GM12875 (cell line): ENCODE results near the gene ZNF740.

ENCODE experiments used
- H3K4me3 ChIP-seq: one replicate; pipeline ENCODE4 v1.5.1; 2011; ENCODE audit warnings: low read depth, low read length, control low read depth
- TF ChIP-seq, protein P1 (sequence below): IDR thresholded peaks from 2 replicates; pipeline ENCODE4 v1.5.1; 2011; ENCODE audit warnings: low read depth, mild to moderate bottlenecking, control low read depth, inconsistent platforms, low read length, moderate library complexity, borderline replicate concordance; ENCODE audit not compliant: insufficient read depth

The ZNF740 gene

DNA sequence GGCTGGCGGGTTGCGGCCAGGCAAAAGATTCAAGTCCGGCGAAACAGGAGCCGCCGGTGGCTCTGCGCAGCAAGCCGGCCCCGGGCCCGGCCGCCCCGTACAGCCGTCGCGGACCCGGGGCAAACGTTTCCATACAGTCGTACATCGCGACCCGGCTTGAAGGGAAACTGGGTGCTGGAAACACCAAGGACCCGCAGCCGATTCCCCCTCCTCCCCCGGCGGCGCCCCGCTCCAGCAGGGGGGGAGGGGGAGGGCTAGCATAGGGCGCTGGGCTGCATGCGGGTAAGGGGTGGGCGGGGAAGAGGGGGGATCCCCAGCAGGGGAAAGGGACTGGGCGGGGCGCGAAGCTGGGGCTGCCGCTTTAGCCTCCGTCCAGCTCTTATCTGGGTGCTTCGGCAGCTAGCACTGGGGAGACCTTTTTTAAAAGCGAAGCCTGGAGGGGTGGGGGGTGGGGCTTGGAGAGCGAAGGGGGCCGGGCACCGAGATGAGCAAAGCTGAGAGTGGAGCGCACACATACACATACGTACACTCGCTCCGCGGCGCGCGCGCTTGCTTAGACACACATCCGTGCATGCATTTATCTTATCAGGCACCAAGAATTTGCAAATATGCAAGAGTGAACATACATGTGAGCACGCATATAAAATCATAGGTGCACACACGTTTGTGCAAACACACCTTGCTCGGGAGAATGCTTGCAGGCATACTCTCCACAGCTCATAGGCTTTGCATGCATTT lies 39.6 kb downstream of the ZNF740 start:
- peak overlapping the region; percentile 57 for H3K4me3 ChIP-seq
- TF ChIP-seq, protein P1, sequence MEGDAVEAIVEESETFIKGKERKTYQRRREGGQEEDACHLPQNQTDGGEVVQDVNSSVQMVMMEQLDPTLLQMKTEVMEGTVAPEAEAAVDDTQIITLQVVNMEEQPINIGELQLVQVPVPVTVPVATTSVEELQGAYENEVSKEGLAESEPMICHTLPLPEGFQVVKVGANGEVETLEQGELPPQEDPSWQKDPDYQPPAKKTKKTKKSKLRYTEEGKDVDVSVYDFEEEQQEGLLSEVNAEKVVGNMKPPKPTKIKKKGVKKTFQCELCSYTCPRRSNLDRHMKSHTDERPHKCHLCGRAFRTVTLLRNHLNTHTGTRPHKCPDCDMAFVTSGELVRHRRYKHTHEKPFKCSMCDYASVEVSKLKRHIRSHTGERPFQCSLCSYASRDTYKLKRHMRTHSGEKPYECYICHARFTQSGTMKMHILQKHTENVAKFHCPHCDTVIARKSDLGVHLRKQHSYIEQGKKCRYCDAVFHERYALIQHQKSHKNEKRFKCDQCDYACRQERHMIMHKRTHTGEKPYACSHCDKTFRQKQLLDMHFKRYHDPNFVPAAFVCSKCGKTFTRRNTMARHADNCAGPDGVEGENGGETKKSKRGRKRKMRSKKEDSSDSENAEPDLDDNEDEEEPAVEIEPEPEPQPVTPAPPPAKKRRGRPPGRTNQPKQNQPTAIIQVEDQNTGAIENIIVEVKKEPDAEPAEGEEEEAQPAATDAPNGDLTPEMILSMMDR, result no peak

DNA sequence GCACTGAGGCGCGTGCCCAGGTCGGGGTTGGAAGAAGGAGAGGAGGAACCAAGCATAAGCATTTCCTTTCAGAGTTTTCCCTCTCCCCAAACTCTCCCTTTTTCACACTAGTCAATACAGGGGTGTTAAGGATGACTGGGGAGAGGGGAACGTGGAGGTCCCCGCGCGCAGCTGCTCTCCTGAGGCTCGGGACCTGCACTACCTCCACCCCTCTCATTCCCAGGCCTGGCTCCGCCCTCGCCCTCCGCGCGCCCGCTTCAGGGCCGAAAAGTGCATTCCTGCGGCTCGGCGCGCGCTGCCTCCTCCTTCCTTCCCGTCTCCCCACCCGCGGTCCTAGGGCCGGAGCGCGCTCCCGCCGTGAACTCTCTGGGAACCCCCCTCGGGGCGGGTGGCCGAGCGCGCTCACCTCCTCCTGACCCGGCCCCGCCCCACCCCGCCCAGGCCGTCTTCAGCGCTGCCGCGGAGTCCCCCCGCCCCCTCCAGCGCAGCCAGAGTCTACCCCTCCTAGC lies 40.2 kb downstream of the ZNF740 start:
- peak overlapping the region; percentile 57 for H3K4me3 ChIP-seq
- TF ChIP-seq, protein P1, result no peak

- H3K4me3 ChIP-seq, result peak overlapping the region; percentile 52
- TF ChIP-seq, protein P1, result peak; percentile 16; the same call in 1 of the 2 replicates
These were observed 40.9 kb downstream of the ZNF740 start for GRCh38 chr12:53221203-53222080.

GRCh38 chr12:53222170-53222721 lies 41.7 kb downstream of the ZNF740 start:
- TF ChIP-seq, protein P1, result no peak
- H3K4me3 ChIP-seq, result peak overlapping the region; percentile 52

- TF ChIP-seq, protein P1, result no peak
- H3K4me3 ChIP-seq, result no peak overlapping the region
These were observed 42.3 kb downstream of the ZNF740 start for GRCh38 chr12:53222806-53223261.

- TF ChIP-seq, protein P1, result no peak
- H3K4me3 ChIP-seq, result no peak overlapping the region
These were observed 43.0 kb downstream of the ZNF740 start for GRCh38 chr12:53223389-53224060.
